Activated naive CD4-positive, alpha-beta T cell treated with Interleukin-2 at 50 U/mL for 16 hours (primary cell): ENCODE results near the gene VWA3B.
"Not testable (repeated sequence)": the region's sequence is repeated elsewhere in the genome, so short reads cannot be mapped to it uniquely, and the experiment has no call there.

Source experiments
- DNase-seq: peaks from one replicate; pipeline ENCODE4 v3.0.0-alpha.2; 2020

VWA3B gene

DNA sequence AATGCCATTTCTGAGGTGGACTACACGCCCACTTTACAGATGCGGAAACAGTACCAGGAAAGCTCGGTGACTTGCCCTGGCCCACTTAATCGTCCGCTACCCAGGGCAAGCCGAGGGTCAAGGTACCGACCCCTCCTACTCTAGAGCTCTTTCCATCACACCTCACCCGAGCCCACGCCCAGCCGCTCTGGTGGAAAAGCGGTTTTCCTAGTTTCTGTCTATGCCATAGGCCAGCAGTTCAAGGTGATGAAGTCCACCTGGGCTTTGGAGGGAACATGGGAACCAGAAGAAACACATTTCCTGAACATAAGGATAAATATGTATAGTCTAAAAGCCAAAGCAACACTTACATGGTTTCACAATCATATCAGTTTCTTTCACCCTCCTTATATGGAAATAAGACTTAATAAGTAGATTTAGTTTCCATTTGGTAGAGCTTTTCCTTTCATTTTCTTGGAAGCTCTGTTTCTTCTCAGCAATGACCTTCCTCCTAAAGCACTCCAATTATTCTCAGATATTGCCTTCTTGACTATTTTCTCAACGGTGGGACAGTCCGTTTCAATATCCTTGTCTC lies 567 bp downstream of the VWA3B start:
- no peak for DNase-seq

DNA sequence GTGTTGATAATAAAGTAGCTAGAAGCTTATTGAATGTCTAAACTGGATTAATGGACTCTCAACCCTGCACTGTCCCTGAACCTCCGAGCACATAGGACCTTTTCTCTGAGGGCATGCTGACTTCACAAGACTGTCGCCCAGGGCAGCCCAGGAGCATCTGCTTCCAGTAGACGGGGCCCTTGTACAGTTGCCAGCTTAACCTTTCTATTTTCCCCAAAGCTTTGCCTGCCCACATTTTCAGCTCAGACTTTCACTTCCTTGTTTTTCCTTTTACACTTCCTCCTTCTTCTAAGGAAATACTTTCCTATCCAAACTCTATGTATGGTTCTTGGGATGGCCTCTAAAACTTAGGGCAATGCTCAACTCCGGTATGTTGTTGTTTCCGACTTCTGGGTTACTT lies 1.3 kb downstream of the VWA3B start:
- DNase-seq, result no peak

DNA sequence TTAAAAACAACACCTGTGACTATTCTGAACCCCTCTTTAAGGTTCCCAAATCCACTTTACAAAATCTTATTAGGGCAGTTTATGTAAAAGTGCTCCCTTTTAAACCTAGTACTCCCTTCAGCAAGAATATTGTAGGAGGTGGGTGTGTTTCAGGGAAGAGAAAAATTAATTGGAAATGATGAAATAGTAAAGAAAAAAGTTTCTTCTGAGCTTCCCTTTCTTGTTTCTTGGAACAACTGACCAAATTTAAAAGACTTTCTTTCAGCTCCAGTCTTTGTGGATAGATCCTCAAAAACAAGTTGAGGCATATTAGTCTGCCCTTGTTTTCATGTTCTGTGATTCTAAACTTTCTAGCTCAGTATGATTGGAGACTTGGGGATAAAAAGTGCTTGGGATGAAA lies 3.0 kb downstream of the VWA3B start:
- no peak for DNase-seq

DNA sequence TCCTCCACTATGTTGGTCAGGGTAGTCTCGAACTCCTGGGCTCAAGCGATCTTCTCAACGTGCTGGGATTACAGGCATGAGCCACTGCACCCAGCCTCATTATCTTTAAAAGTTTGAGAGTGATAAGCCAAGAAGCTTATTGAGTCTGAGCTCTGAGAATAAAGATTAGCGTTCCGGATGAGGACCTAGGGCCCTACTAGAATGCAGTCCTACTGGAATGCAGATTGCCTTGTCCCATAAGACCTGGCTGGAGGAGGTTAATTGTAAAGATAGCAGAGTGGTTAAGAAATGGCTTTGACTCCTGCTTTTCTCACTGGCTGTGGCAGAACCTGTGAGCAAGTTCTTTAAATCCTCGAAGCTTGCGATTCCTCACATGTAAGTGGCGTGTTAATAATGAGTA lies 4.0 kb downstream of the VWA3B start:
- no peak for DNase-seq

DNA sequence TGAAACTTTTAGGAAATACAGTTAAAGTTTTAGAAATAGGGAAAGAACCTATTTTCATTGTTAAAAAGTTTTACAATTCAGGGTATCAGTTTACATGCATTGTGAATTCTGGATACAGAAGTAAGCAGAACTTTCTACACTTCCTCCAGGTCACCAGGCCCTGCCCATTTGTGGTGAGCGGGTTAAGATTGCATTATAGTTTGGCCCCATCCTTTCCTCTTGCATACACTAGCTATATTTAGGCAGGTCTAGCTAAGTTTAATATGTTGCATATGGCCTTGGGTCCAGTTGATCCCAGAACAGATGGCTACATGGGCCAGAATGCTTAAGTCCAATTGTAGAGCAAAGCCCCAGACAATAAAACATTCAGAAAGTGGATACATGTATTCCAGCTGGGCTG lies 4.8 kb downstream of the VWA3B start:
- DNase-seq, result no peak

DNA sequence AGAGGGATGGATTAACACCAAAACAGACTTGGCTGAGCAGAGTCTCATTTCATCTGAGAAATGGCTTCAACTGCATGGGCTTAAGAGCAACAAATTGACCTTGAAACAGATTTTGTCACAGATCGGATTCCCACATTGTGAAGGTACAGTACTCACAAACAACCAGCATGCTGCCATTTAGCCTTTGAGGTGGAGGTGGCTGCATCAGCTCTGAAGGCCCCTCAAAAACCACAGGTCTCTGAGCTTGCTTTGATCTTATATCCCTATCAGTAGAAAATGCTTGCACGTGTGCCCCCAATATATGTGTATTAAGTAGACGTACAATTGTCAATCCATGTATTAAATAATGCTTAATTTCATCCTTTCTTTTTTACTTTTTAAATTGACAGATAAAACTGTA lies 6.2 kb downstream of the VWA3B start:
- no peak for DNase-seq

DNA sequence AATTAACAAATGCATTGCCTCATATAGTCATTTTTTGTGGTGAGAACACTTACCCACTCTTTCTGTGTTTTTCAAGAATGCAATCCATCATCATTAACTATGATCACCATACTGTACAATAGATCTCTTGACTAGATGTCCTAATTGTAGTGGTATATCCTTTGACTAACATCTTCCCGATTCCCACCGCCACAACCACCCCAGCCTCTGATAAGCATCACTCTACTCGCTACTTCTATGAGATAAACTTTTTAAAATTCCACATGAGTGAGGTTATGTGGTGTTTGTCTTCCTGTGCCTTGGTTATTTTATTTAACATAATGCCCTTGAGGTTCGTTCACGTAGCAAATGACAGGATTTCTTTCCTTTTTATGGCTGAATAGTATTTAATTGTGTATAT lies 6.6 kb downstream of the VWA3B start:
- no peak for DNase-seq

DNA sequence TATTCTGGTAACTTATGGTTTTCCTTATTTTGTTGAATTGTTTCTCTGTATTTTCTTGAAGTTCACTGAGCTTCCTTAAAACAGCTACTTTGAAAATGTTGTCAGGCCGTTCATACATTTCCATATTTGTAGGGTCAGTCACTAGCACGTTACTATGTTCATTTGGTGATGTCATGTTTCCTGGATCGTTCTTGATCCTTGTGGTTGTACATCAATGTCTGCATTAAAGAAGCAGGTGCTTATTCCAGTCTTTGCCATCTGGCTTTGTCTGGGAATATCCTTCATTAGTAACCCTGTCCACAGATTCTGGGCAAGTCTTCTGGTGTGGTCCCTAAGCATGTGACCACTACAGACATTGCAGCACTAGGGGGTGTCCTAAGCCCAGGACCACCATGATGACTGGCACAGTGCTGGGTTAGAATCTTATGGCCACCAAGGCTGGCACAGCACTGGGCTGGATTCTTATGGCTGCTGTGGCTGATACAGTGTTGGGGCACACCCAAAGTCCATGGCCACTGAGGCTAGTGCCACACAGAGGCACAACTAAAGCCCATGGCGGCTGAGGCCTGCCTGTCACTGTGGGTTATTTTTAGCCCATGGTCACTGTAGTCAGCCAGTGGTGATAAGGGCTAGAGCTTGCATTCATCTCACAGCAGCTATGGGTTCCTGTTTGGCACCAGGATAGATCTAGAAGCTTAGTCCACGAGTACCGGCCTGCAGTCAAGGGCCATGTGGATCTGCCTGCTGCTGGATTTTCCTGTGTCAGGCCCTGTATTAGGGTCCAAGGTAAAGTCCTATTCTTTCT lies 13.2 kb downstream of the VWA3B start:
- no peak for DNase-seq

DNA sequence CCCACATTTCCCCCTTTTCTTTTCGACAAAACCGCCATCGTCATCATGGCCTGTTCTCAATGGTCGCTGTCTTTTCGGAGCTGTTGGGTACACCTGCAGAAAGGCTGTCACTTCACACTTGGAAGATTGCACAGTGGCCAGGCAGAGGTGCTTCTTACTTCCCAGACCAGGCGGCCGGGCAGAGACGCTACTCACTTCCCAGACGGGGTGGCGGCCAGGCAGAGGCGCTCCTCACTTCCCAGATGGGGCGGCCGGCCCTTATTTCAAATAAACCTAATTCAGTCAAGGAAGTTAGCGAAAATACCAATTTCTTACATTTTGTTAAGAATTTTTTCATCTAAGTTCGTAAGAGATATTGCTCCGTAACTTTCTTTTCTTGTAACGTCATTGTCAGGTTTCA lies 15.3 kb downstream of the VWA3B start:
- DNase-seq, result not testable (repeated sequence)

DNA sequence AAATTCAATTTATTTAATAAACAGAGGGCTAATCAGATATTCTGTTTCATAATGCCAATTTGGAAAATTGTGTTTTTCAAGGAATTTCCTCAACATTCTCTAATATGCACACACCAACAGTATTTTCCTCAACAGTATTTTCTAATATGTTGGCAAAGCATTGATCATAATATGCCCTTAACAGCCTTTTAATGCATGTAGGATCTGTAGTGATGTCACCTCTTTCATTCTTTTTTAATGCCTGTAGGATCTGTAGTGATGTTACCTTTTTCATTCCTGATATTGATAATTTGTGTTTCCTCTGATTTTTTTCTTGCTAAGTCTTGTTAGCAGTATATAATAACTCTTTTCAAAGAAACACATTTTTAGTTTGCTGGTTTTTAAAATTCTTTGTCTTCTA lies 15.9 kb downstream of the VWA3B start:
- no peak for DNase-seq

DNA sequence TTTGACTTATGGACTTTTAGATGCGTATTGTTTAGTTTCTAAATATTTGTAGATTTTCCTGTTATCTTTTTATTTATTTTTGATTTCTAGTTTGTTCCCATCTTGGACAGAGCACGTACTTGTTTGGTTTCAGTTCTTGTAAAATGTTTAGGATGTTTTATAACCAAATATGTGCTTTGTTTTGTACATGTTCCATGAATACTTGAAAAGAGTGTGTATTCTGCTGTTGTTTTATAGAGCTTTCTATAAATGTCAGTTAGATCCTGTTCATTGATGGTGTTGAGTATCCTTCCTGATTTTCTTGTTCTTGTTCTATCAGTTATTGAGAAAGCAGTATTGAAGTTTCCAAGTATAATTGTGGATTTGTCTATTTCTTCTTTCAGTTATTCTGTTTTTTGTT lies 21.1 kb downstream of the VWA3B start:
- DNase-seq, result no peak

DNA sequence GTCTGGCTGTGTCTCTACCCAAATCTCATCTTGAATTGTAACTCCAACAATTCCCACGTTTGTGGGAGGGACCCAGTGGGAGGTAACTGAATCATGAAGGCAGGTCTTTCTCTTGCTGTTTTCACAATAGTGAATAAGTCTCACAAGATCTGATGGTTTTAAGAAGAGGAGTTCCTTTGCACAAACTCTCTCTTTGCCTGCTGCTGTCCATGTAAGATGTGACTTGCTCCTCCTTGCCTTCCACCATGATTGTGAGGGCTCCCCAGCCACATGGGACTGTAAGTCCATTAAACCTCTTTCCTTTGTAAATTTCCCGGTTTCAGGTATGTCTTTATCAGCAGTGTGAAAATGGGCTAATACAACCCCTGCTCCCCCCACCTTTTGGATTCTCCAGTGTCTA lies 23.8 kb downstream of the VWA3B start:
- DNase-seq, result no peak

DNA sequence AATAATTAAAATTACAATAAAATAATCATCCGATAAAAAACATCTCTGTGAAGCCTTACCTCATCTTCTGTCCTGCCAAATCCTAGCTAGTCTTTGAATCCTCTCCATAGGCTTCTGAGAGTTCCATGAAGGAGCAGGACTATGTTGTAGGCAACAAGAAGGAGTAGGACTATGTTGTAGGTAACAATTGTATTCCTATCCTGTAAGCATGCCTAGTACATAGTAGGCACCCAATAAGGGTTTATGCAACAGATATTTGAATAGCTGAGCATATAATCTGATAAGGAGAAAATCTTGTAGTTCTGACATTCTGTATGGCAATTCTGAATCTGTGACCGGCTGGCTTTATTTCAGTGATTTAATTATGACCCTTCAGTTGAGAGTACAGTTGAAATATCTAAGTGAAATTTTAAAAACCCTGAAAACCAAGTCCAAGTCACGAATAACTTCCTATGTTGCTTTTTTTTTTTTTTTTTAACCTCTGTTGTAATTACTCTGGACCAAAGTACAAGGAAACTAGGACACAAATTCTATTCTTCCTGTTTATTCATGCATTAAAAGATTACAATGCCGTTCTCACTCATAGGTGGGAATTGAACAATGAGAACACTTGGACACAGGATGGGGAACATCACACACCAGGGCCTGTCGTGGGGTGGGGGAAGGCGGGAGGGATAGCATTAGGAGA lies 27.8 kb downstream of the VWA3B start:
- DNase-seq, result no peak

DNA sequence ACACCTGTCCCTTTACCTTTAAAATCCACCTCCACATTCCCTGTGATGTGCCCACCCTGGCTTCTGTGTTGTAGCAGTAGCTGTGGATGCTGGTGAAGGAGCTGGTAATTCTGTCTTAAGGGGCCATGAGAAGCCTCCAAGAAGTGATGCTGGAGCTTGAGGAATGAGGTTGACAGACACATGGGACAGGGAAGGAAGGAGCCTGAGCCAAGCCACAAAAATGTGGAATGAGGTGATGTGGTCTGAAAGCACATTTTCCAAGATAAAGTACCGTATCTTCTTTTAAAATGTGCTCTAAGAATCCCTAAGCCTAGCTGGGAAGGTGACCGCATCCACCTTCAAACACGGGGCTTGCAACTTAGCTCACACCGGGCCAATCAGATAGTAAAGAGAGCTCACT lies 31.2 kb downstream of the VWA3B start:
- DNase-seq, result no peak

DNA sequence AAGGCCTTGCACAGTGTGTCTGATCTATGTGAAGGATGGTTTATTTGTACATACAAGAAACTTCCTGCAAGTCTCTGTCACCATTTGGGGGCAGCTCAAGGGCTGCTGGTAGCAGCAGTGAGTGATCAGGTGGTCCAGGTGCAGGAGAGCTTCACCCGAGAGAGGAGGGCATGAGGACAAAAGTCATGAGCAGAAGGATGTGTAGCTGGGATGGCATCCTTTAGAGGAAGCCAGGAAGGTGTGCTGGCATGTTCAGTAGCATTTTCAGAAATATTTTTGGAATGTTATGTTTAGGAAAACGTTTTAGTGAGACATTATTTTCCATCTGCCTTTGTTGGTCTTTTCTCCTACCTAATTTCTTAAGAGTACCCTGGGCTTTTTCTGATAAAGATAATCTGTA lies 31.9 kb downstream of the VWA3B start:
- no peak for DNase-seq

DNA sequence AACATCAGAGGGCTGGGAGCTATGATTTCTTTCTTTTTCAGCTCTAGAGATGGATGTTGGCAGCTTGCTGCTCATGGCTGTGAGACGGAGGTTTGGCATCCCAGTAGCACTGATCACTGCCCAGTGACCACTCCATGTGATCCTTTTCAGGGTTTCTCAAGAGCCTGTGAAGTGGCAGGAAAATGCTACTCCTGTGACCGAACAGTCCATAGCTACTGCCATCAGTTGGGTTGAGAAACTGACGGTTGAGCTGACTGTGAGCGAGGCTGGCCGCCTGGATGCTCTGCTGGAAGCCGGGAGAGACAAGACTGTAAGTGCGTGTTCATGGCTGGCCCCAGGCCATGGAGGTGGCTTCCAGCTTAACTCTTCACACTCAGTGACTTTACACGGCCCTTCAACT lies 34.2 kb downstream of the VWA3B start:
- DNase-seq, result no peak

DNA sequence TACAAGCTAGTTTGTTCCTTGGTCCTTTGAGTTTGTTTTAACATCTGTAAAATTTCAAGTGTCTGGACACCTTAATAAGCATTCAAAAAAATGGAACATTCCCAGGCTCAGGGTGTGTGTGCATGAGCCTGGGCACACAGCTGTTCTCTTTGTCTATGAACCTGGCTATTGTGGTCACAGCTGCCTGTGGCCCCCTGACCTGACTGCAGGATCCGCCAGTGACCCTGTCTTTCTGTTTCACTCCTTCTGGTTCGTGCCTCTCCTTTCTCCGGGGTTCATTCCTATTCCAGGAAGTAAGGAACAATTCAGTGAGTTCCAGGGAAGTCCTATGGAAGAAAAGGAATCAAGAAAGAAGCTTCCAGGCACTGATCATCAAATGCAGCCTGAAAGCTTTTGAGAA lies 35.6 kb downstream of the VWA3B start:
- no peak for DNase-seq

DNA sequence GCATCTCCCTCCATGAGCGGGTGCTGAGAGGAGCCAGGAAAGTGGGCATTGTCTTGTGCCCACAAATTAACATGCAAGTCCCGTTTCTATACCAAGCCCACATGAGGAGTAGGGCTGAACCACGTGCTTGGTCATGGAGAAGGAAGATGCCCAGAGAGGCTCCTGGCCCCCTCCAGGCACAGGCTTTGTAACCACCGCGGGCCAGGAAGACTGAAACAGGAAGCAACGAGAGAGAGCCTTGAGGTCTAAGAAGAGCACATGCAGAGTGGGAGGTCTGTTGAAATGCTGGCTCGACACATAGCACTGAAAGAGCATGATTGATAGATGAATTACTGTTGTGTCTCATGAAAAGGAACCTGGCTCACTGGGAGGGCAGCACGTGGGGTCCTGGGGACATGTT lies 36.3 kb downstream of the VWA3B start:
- DNase-seq, result no peak

DNA sequence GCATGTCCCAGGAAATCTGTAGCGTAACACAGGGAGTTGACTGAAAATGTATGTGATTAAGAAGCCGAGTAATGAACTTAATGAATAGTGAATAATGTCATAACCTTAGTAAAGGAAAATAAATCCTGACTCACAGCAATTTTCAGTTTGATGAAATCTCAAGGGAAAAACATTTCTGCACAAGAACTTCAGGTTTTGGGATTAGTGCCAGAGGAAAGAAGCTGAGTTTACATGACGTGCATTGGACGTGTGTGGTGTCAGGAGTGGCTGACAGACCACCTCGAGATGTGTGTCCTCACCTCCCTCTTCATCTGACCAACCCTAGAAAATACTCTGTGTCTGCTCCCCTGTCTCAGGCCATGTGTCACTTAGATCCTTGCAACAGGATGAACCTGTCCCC lies 39.1 kb downstream of the VWA3B start:
- DNase-seq, result no peak

DNA sequence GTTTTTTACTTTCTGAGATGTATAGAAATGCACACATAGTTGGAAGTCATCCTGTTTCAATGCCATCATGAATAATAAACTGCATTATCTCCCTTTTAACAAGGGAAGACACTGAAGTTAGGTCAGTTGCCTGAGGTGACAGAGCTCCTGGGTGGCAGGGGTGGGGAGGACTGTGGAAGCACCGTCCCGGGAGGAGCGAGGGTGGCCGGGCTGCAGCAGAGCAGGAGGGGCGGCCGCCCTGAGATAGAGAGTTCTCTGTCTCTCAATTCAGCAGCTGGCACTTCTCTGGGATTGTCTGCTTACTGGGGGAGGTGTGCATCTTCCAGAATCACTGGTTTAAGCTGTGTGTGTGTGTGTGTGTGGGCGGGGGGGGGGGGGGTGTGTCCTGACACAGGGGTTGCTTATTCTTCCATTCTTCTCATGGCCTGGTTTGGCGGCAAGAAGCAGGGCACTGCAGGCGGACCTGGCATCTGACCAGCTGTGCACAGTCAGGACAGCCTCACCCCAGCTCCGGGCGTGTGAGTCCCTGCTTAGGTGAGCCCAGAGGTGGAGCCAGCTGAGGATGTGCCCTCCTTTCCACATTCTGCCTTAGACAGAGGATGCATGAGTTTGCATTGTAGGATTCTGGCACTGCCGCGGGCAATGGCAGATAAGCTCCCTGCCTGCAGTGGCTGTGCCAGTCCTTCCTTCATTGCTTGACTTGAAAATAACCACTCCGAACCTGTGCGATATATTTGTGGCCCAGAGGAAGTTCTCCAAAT lies 40.4 kb downstream of the VWA3B start:
- DNase-seq, result no peak

DNA sequence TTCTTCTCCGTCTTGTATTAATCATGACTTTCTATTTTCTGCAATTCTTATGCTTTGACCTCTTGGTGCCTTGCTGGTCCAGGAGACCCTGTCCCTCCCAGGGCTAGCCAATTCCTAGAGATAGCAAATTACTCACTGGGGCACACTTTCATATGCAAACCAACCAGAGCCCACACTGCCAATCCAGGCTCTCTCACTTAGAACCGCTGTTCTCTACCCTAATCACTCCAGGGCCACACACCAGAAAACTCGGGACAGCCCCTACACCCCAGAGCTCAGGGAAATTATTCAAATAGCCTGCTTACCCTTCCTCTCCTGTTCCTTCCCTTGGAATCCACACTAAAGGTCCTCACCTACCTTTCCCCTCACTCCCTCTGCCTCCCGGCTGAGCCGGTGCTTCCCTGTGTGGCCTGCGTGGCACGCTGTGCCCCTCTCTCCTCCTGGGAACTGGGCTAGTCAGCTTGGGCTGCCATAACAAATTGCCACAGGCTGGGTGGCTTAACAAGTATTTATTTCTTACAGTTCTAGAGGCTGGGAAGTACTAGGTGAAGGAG lies 41.7 kb downstream of the VWA3B start:
- no peak for DNase-seq

DNA sequence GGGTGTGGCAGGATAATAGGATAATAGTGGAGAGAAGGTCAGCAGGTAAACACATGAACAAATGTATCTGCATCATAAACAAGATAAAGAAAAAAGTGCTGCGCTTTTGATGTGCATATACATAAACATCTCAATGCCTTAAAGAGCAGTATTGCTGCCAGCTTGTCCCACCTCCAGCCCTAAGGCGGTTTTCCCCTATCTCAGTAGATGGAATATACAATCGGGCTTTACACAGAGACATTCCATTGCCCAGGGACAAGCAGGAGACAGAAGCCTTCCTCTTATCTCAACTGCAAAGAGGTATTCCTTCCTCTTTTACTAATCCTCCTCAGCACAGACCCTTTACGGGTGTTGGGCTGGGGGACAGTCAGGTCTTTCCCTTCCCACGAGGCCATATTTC lies 43.1 kb downstream of the VWA3B start:
- not testable (repeated sequence) for DNase-seq
